ENCODE data around the gene TTC21B. TPM values are rescaled to one million over a fixed set of nuclear protein-coding genes. Genes with fewer than 3 reads are reported as not detected.
"Not testable (repeated sequence)": the region's sequence is repeated elsewhere in the genome, so short reads cannot be mapped to it uniquely, and the experiment has no call there.

Gene TTC21B
- total and polyA plus RNA-seq, 2 experiments from 2014 or later = 5.7 to 24.3 TPM

- no peak for DNase-seq (ENCODE audit: low spot score)
- Histone ChIP-seq H3K4me1 (ENCODE audit: insufficient read depth) (no peaks in the 10 kb centered on the region), H3K4me3 (no peak overlapping the region), H3K27me3 (peaks cover 2% of the 10 kb centered on the region), H3K36me3 (replicated peaks; ENCODE audit: insufficient read depth, low read depth) (no peaks in the 10 kb centered on the region), H4K20me1 (ENCODE audit: insufficient read depth, poor library complexity, severe bottlenecking) (no peaks in the 10 kb centered on the region), H3K4me2 (no peak overlapping the region), H3K79me2 (no peaks in the 10 kb centered on the region), H3K27ac (no peak overlapping the region), H3K9me2 (replicated peaks; ENCODE audit: insufficient read depth) (no peaks in the 10 kb centered on the region), H3K9me3 (ENCODE audit: low read depth) (no peaks in the 10 kb centered on the region), H2AFZ (no peak overlapping the region)
- no peak for TF ChIP-seq EZH2 (IDR thresholded peaks at IDR 0.05; ENCODE audit: borderline replicate concordance)
- no peak for TF ChIP-seq CTCF (IDR thresholded peaks at IDR 0.05; ENCODE audit: poor library complexity)
- no peak for TF ChIP-seq EZH2phosphoT487 (IDR thresholded peaks at IDR 0.05; ENCODE audit: low read depth, severe bottlenecking, unreplicated experiment)
Observed at GRCh38 chr2:165985120-165985519, 31.5 kb upstream of the TTC21B start.

GRCh38 chr2:165972161-165972560 is 18.6 kb upstream of the TTC21B start:
- not testable (repeated sequence) for H3K27me3 ChIP-seq; H4K20me1 ChIP-seq (ENCODE audit: insufficient read depth, poor library complexity, severe bottlenecking); H3K27ac ChIP-seq; H2AFZ ChIP-seq; H3K9me2 ChIP-seq (replicated peaks; ENCODE audit: insufficient read depth); H3K4me3 ChIP-seq; DNase-seq (ENCODE audit: low spot score); H3K36me3 ChIP-seq (replicated peaks; ENCODE audit: insufficient read depth, low read depth); H3K4me2 ChIP-seq; H3K9me3 ChIP-seq (ENCODE audit: low read depth); H3K79me2 ChIP-seq; H3K4me1 ChIP-seq (ENCODE audit: insufficient read depth)

GRCh38 chr2:165970663-165971062 is 17.1 kb upstream of the TTC21B start:
- Histone ChIP-seq H3K9me2 (replicated peaks; ENCODE audit: insufficient read depth) (no peaks in the 10 kb centered on the region), H3K79me2 (no peaks in the 10 kb centered on the region), H3K4me1 (ENCODE audit: insufficient read depth) (no peaks in the 10 kb centered on the region), H3K27ac (no peak overlapping the region), H3K9me3 (ENCODE audit: low read depth) (no peaks in the 10 kb centered on the region), H3K4me3 (no peak overlapping the region), H4K20me1 (ENCODE audit: insufficient read depth, poor library complexity, severe bottlenecking) (no peaks in the 10 kb centered on the region), H3K27me3 (no peaks in the 10 kb centered on the region), H3K4me2 (no peak overlapping the region), H3K36me3 (replicated peaks; ENCODE audit: insufficient read depth, low read depth) (no peaks in the 10 kb centered on the region), H2AFZ (no peak overlapping the region)
- WGBS (ENCODE audit: low lambda C conversion rate, missing lambda C conversion rate) = 19% methylated on average over 1 of the region's 1 CpG
- TF ChIP-seq EZH2 (IDR thresholded peaks at IDR 0.05; ENCODE audit: borderline replicate concordance) = no peak
- TF ChIP-seq EZH2phosphoT487 (IDR thresholded peaks at IDR 0.05; ENCODE audit: low read depth, severe bottlenecking, unreplicated experiment) = no peak
- no peak for TF ChIP-seq CTCF (IDR thresholded peaks at IDR 0.05; ENCODE audit: poor library complexity)
- no peak for DNase-seq (ENCODE audit: low spot score)

- H2AFZ ChIP-seq = no peak overlapping the region
- 78% methylated on average over 2 of the region's 2 CpGs for WGBS (ENCODE audit: low lambda C conversion rate, missing lambda C conversion rate)
Observed at GRCh38 chr2:165969227-165969626, 15.7 kb upstream of the TTC21B start.

More at GRCh38 chr2:165969227-165969626, 15.7 kb upstream of the TTC21B start:
- H3K4me2 ChIP-seq = no peak overlapping the region
- no peaks in the 10 kb centered on the region for H3K79me2 ChIP-seq
- no peaks in the 10 kb centered on the region for H4K20me1 ChIP-seq (ENCODE audit: insufficient read depth, poor library complexity, severe bottlenecking)
- H3K27ac ChIP-seq = no peak overlapping the region
- no peaks in the 10 kb centered on the region for H3K27me3 ChIP-seq
- no peaks in the 10 kb centered on the region for H3K9me3 ChIP-seq (ENCODE audit: low read depth)
- no peaks in the 10 kb centered on the region for H3K4me1 ChIP-seq (ENCODE audit: insufficient read depth)
- H3K9me2 ChIP-seq (replicated peaks; ENCODE audit: insufficient read depth) = no peaks in the 10 kb centered on the region
- no peaks in the 10 kb centered on the region for H3K36me3 ChIP-seq (replicated peaks; ENCODE audit: insufficient read depth, low read depth)
- no peak for TF ChIP-seq CTCF (IDR thresholded peaks at IDR 0.05; ENCODE audit: poor library complexity)
- no peak for TF ChIP-seq EZH2 (IDR thresholded peaks at IDR 0.05; ENCODE audit: borderline replicate concordance)
- TF ChIP-seq EZH2phosphoT487 (IDR thresholded peaks at IDR 0.05; ENCODE audit: low read depth, severe bottlenecking, unreplicated experiment) = no peak
- DNase-seq (ENCODE audit: low spot score) = no peak
- H3K4me3 ChIP-seq = no peak overlapping the region
